GM21447 (cell line): ENCODE measurements around the gene OR10T2.
A peak's percentile ranks its signal among the peaks of the same experiment; 100 is the strongest.
"Not testable (repeated sequence)": the region's sequence is repeated elsewhere in the genome, so short reads cannot be mapped to it uniquely, and the experiment has no call there.

Experiments used
- ATAC-seq: cut with Tn5 transposase; IDR thresholded peaks from one replicate; pipeline ENCODE4 v1.9.1; 2021; ENCODE audit not compliant: unreplicated experiment

OR10T2 gene

GRCh38 chr1:158398818-158399514, at the start of gene OR10T2:
OR10T2 (minus strand) TSS chr1:158399466; CDS start chr1:158399466, 0 bp downstream.
- ATAC-seq, result no peak

- no peak for ATAC-seq
These were observed 46.1 kb upstream of the OR10T2 start for GRCh38 chr1:158445376-158445775.

- ATAC-seq, result no peak
These were observed 35.5 kb upstream of the OR10T2 start for GRCh38 chr1:158434741-158435140.

GRCh38 chr1:158430163-158430562, 30.9 kb upstream of the OR10T2 start:
- ATAC-seq, result not testable (repeated sequence)

GRCh38 chr1:158426137-158426536, 26.9 kb upstream of the OR10T2 start, which contains the start of gene OR10K2:
OR10K2 (minus strand) TSS chr1:158426237; CDS start chr1:158420866, 5,371 bp downstream.
- no peak for ATAC-seq

GRCh38 chr1:158425027-158425426, 25.8 kb upstream of the OR10T2 start:
- no peak for ATAC-seq

- no peak for ATAC-seq
These were observed 22.9 kb upstream of the OR10T2 start for GRCh38 chr1:158422212-158422611.

GRCh38 chr1:158417586-158417985, 18.3 kb upstream of the OR10T2 start:
- no peak for ATAC-seq

- ATAC-seq, result no peak
These were observed 15.5 kb upstream of the OR10T2 start for GRCh38 chr1:158414651-158415345.

GRCh38 chr1:158407092-158407491, 7.8 kb upstream of the OR10T2 start:
- no peak for ATAC-seq

- no peak for ATAC-seq
These were observed 1.6 kb upstream of the OR10T2 start for GRCh38 chr1:158400871-158401270.

- no peak for ATAC-seq
These were observed 2.6 kb downstream of the OR10T2 start for GRCh38 chr1:158396646-158397045.

GRCh38 chr1:158393476-158393875, 5.8 kb downstream of the OR10T2 start:
- ATAC-seq, result no peak

- no peak for ATAC-seq
These were observed 8.2 kb downstream of the OR10T2 start for GRCh38 chr1:158391099-158391498.

GRCh38 chr1:158390331-158390730, 8.9 kb downstream of the OR10T2 start:
- no peak for ATAC-seq

GRCh38 chr1:158374860-158375259, 24.4 kb downstream of the OR10T2 start:
- no peak for ATAC-seq

GRCh38 chr1:158374101-158374500, 25.2 kb downstream of the OR10T2 start:
- ATAC-seq, result not testable (repeated sequence)

- peak; percentile 97 for ATAC-seq
These were observed 27.9 kb downstream of the OR10T2 start for GRCh38 chr1:158371188-158371953.

GRCh38 chr1:158366783-158367182, 32.5 kb downstream of the OR10T2 start:
- ATAC-seq, result no peak

- ATAC-seq, result no peak
These were observed 36.3 kb downstream of the OR10T2 start for GRCh38 chr1:158362941-158363340.

- no peak for ATAC-seq
These were observed 36.8 kb downstream of the OR10T2 start for GRCh38 chr1:158362482-158362881.

- no peak for ATAC-seq
These were observed 41.8 kb downstream of the OR10T2 start for GRCh38 chr1:158357441-158357840.
